Measurements from ENCODE around the gene PITX2. TPM values are rescaled to one million over a fixed set of nuclear protein-coding genes. Genes with fewer than 3 reads are reported as not detected.

Gene PITX2
- total and polyA plus RNA-seq, 7 experiments from 2014 or later: not detected

GRCh38 chr4:110663738-110664444 is 41.0 kb upstream of the PITX2 start:
- H3K27ac ChIP-seq (ENCODE audit: low read depth, low read length): no peak overlapping the region
- Mint-ChIP-seq H3K36me3 (no peaks in the 10 kb centered on the region), H3K9me3 (peaks cover 0 to 9% (median 2%) of the 10 kb centered on the region in 11 donors), H3K4me3 (no peak overlapping the region), H3K27ac (no peak overlapping the region), H3K4me1 (peaks cover 0 to 2% (median 0%) of the 10 kb centered on the region in 7 donors), H3K27me3 (peaks cover under 1 to 36% (median 29%) of the 10 kb centered on the region in 5 donors)
- DNase-seq: no peak
- H3K9me3 ChIP-seq (ENCODE audit: control insufficient read depth in 2 of 3, low read length in 3 of 3): no peaks in the 10 kb centered on the region
- intact Hi-C loops (cut with micrococcal nuclease): no loop called here
- no peaks in the 10 kb centered on the region for H3K36me3 ChIP-seq (ENCODE audit: control insufficient read depth in 2 of 3, insufficient read depth in 3 of 3, low read length in 3 of 3)
- ChIA-PET POLR2A (no interaction called here), CTCF (no interaction called here)
- ATAC-seq: no peak
- no peaks in the 10 kb centered on the region for H3K4me1 ChIP-seq (ENCODE audit: control insufficient read depth in 2 of 2, insufficient read depth in 2 of 2, low read length in 2 of 2)
- no peaks in the 10 kb centered on the region for H3K27me3 ChIP-seq (ENCODE audit: control insufficient read depth in 2 of 2, insufficient read depth in 2 of 2, low read length in 2 of 2)
- H3K4me3 ChIP-seq (ENCODE audit: low read length): no peak overlapping the region

GRCh38 chr4:110663206-110663605 is 40.3 kb upstream of the PITX2 start:
- ChIA-PET POLR2A (no interaction called here), CTCF (no interaction called here)
- Histone ChIP-seq H3K9me3 (ENCODE audit: control insufficient read depth in 2 of 3, low read length in 3 of 3) (no peaks in the 10 kb centered on the region), H3K27me3 (ENCODE audit: control insufficient read depth in 2 of 2, insufficient read depth in 2 of 2, low read length in 2 of 2) (no peaks in the 10 kb centered on the region), H3K27ac (ENCODE audit: low read depth, low read length) (no peak overlapping the region), H3K36me3 (ENCODE audit: control insufficient read depth in 2 of 3, insufficient read depth in 3 of 3, low read length in 3 of 3) (no peaks in the 10 kb centered on the region), H3K4me1 (ENCODE audit: control insufficient read depth in 2 of 2, insufficient read depth in 2 of 2, low read length in 2 of 2) (no peaks in the 10 kb centered on the region), H3K4me3 (ENCODE audit: low read length) (no peak overlapping the region)
- H3K27ac Mint-ChIP-seq: no peak overlapping the region
- H3K4me3 Mint-ChIP-seq: no peak overlapping the region
- DNase-seq (no peak), ATAC-seq (no peak)
- intact Hi-C loops (cut with micrococcal nuclease): no loop called here
- H3K36me3 Mint-ChIP-seq: no peaks in the 10 kb centered on the region
- peaks cover 0 to 9% (median 2%) of the 10 kb centered on the region in 11 donors for H3K9me3 Mint-ChIP-seq
- peaks cover 0 to 2% (median 0%) of the 10 kb centered on the region in 7 donors for H3K4me1 Mint-ChIP-seq
- H3K27me3 Mint-ChIP-seq: peaks cover 2 to 39% (median 32%) of the 10 kb centered on the region in 5 donors

GRCh38 chr4:110660755-110661154 is 37.9 kb upstream of the PITX2 start:
- Mint-ChIP-seq H3K4me1 (peaks cover 0 to 2% (median 0%) of the 10 kb centered on the region in 7 donors), H3K4me3 (no peak overlapping the region), H3K27ac (no peak overlapping the region), H3K9me3 (peaks cover 0 to 9% (median 2%) of the 10 kb centered on the region in 11 donors), H3K27me3 (peaks cover 2 to 55% (median 43%) of the 10 kb centered on the region in 5 donors), H3K36me3 (no peaks in the 10 kb centered on the region)
- DNase-seq (no peak), ATAC-seq (no peak)
- no peak overlapping the region for H3K27ac ChIP-seq (ENCODE audit: low read depth, low read length)
- H3K4me1 ChIP-seq (ENCODE audit: control insufficient read depth in 2 of 2, insufficient read depth in 2 of 2, low read length in 2 of 2): no peaks in the 10 kb centered on the region
- intact Hi-C loops (cut with micrococcal nuclease): no loop called here
- no peak overlapping the region for H3K4me3 ChIP-seq (ENCODE audit: low read length)
- H3K27me3 ChIP-seq (ENCODE audit: control insufficient read depth in 2 of 2, insufficient read depth in 2 of 2, low read length in 2 of 2): no peaks in the 10 kb centered on the region
- CTCF ChIA-PET: no interaction called here
- POLR2A ChIA-PET: no interaction called here
- no peaks in the 10 kb centered on the region for H3K9me3 ChIP-seq (ENCODE audit: control insufficient read depth in 2 of 3, low read length in 3 of 3)
- no peaks in the 10 kb centered on the region for H3K36me3 ChIP-seq (ENCODE audit: control insufficient read depth in 2 of 3, insufficient read depth in 3 of 3, low read length in 3 of 3)

GRCh38 chr4:110654254-110654635 is 31.4 kb upstream of the PITX2 start:
- ATAC-seq (no peak), DNase-seq (no peak)
- CTCF ChIA-PET: no interaction called here
- POLR2A ChIA-PET: no interaction called here
- no peaks in the 10 kb centered on the region for H3K36me3 Mint-ChIP-seq
- H3K9me3 Mint-ChIP-seq: peaks cover 0 to 13% (median 0%) of the 10 kb centered on the region in 11 donors
- no peaks in the 10 kb centered on the region for H3K4me1 Mint-ChIP-seq
- Histone ChIP-seq H3K9me3 (ENCODE audit: control insufficient read depth in 2 of 3, low read length in 3 of 3) (no peaks in the 10 kb centered on the region), H3K4me1 (ENCODE audit: control insufficient read depth in 2 of 2, insufficient read depth in 2 of 2, low read length in 2 of 2) (no peaks in the 10 kb centered on the region), H3K36me3 (ENCODE audit: control insufficient read depth in 2 of 3, insufficient read depth in 3 of 3, low read length in 3 of 3) (no peaks in the 10 kb centered on the region), H3K4me3 (ENCODE audit: low read length) (no peak overlapping the region), H3K27ac (ENCODE audit: low read depth, low read length) (no peak overlapping the region), H3K27me3 (ENCODE audit: control insufficient read depth in 2 of 2, insufficient read depth in 2 of 2, low read length in 2 of 2) (no peaks in the 10 kb centered on the region)
- intact Hi-C loops (cut with micrococcal nuclease): no loop called here
- H3K27me3 Mint-ChIP-seq: peaks cover 2 to 32% (median 14%) of the 10 kb centered on the region in 5 donors
- H3K4me3 Mint-ChIP-seq: no peak overlapping the region
- no peak overlapping the region for H3K27ac Mint-ChIP-seq

- intact Hi-C loops (cut with micrococcal nuclease): no loop called here
- POLR2A ChIA-PET: no interaction called here
Measured at GRCh38 chr4:110653321-110654253, 30.7 kb upstream of the PITX2 start.

GRCh38 chr4:110644008-110644407 is 21.1 kb upstream of the PITX2 start:
- Histone ChIP-seq H3K4me3 (ENCODE audit: low read length) (no peak overlapping the region), H3K4me1 (ENCODE audit: control insufficient read depth in 2 of 2, insufficient read depth in 2 of 2, low read length in 2 of 2) (no peaks in the 10 kb centered on the region), H3K36me3 (ENCODE audit: control insufficient read depth in 2 of 3, insufficient read depth in 3 of 3, low read length in 3 of 3) (no peaks in the 10 kb centered on the region), H3K27ac (ENCODE audit: low read depth, low read length) (no peak overlapping the region), H3K9me3 (ENCODE audit: control insufficient read depth in 2 of 3, low read length in 3 of 3) (no peaks in the 10 kb centered on the region), H3K27me3 (ENCODE audit: control insufficient read depth in 2 of 2, insufficient read depth in 2 of 2, low read length in 2 of 2) (peaks cover 3 to 4% of the 10 kb centered on the region in 2 donors)
- H3K4me3 Mint-ChIP-seq: no peak overlapping the region
- CTCF ChIA-PET: no interaction called here
- peaks cover 66 to 78% (median 71%) of the 10 kb centered on the region in 5 donors for H3K27me3 Mint-ChIP-seq
- DNase-seq (no peak), ATAC-seq (no peak)
- POLR2A ChIA-PET: no interaction called here
- H3K27ac Mint-ChIP-seq: no peak overlapping the region
- H3K4me1 Mint-ChIP-seq: no peaks in the 10 kb centered on the region
- H3K36me3 Mint-ChIP-seq: peaks cover 0 to 13% (median 0%) of the 10 kb centered on the region in 5 donors
- peaks cover 0 to 25% (median 10%) of the 10 kb centered on the region in 11 donors for H3K9me3 Mint-ChIP-seq
- intact Hi-C loops (cut with micrococcal nuclease): loop anchor here in 1 of 2 donors (5.0 kb wide), 1 partner anchor 37 kb away; no protein-coding TSS in a partner anchor

More at GRCh38 chr4:110653321-110654253, 30.7 kb upstream of the PITX2 start:
- no peak overlapping the region for H3K27ac Mint-ChIP-seq
- H3K36me3 Mint-ChIP-seq: no peaks in the 10 kb centered on the region
- peaks cover 0 to 28% (median 10%) of the 10 kb centered on the region in 5 donors for H3K27me3 Mint-ChIP-seq
- no peaks in the 10 kb centered on the region for H3K4me1 Mint-ChIP-seq
- CTCF ChIA-PET: no interaction called here
- H3K4me1 ChIP-seq (ENCODE audit: control insufficient read depth in 2 of 2, insufficient read depth in 2 of 2, low read length in 2 of 2): no peaks in the 10 kb centered on the region
- H3K4me3 Mint-ChIP-seq: no peak overlapping the region
- H3K27ac ChIP-seq (ENCODE audit: low read depth, low read length): no peak overlapping the region
- DNase-seq (no peak), ATAC-seq (no peak)
- peaks cover 0 to 8% (median 0%) of the 10 kb centered on the region in 11 donors for H3K9me3 Mint-ChIP-seq
- H3K9me3 ChIP-seq (ENCODE audit: control insufficient read depth in 2 of 3, low read length in 3 of 3): no peaks in the 10 kb centered on the region
- no peaks in the 10 kb centered on the region for H3K36me3 ChIP-seq (ENCODE audit: control insufficient read depth in 2 of 3, insufficient read depth in 3 of 3, low read length in 3 of 3)
- H3K27me3 ChIP-seq (ENCODE audit: control insufficient read depth in 2 of 2, insufficient read depth in 2 of 2, low read length in 2 of 2): no peaks in the 10 kb centered on the region
- no peak overlapping the region for H3K4me3 ChIP-seq (ENCODE audit: low read length)
